ENCODE measurements around the gene CXCL6. TPM values are rescaled to one million over a fixed set of nuclear protein-coding genes. Genes with fewer than 3 reads are reported as not detected.

CXCL6 gene
- under 1 TPM in 1 of 2 donors, not detected in 1; 0.57 TPM for total RNA-seq
- not detected for polyA plus RNA-seq
- long read RNA-seq, donor 1, partial matches to known transcripts: 0 of 2 reads
- long read RNA-seq, donor 1, other reads (novel, unspliced or antisense): 0 of 2 reads
- long read RNA-seq, donor 2: 0 reads

DNA sequence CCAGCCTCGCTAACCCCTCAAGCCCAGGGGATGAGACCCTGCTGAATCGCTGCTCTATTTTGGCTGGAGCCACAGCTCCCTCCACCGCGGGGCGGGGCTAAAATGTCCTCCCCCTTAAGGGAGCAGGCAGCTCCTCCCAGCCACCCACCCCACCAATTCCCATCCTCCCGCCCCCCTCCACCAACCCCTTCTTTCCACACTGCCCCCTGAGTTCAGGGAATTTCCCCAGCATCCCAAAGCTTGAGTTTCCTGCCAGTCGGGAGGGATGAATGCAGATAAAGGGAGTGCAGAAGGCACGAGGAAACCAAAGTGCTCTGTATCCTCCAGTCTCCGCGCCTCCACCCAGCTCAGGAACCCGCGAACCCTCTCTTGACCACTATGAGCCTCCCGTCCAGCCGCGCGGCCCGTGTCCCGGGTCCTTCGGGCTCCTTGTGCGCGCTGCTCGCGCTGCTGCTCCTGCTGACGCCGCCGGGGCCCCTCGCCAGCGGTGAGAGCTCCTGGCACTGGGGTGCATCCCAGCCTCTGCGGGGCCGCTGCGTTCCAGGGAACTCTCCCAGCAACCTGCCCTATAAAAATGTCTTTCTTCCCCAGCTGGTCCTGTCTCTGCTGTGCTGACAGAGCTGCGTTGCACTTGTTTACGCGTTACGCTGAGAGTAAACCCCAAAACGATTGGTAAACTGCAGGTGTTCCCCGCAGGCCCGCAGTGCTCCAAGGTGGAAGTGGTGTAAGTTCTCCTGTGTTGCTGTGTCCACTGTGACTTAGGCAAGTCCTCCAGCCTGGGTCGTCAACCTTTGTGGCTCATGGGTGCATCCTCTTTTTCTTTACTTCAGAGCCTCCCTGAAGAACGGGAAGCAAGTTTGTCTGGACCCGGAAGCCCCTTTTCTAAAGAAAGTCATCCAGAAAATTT, at the start of gene CXCL6:
Gene CXCL6 (plus strand): TSS at position 306 of the 907 bp plus-strand sequence. CDS start 73 bp downstream, at position 379.
- no peaks in the 10 kb centered on the region for H3K9me3 ChIP-seq (ENCODE audit: control insufficient read depth, low read length)
- no peaks in the 10 kb centered on the region for H3K36me3 ChIP-seq (ENCODE audit: control insufficient read depth in 1 of 2, insufficient read depth in 2 of 2, low read length in 1 of 2)
- WGBS, 2 donors: 4 to 5% methylated on average over 41 of the region's 41 CpGs
- no peak within 1 kb of the TSS for H3K4me3 ChIP-seq (ENCODE audit: low read length in 2 of 2)
- ATAC-seq (ENCODE audit: low FRiP score): peak; percentile 46
- H3K27ac ChIP-seq (ENCODE audit: low read depth in 1 of 2, low read length in 2 of 2): no peak within 1 kb of the TSS
- intact Hi-C loops (cut with DNase I): loop anchor here in 1 of 2 donors (2.0 kb wide), 1 partner anchor 16 kb away; no protein-coding TSS in a partner anchor
- DNase-seq: peak; percentile 50 to 82
- no peaks in the 10 kb centered on the region for H3K4me1 ChIP-seq (ENCODE audit: control insufficient read depth in 1 of 2, insufficient read depth in 2 of 2, low read length in 2 of 2)
- H3K27me3 ChIP-seq (ENCODE audit: control insufficient read depth in 1 of 2, insufficient read depth in 2 of 2, low read length in 1 of 2): no peaks in the 10 kb centered on the region

DNA sequence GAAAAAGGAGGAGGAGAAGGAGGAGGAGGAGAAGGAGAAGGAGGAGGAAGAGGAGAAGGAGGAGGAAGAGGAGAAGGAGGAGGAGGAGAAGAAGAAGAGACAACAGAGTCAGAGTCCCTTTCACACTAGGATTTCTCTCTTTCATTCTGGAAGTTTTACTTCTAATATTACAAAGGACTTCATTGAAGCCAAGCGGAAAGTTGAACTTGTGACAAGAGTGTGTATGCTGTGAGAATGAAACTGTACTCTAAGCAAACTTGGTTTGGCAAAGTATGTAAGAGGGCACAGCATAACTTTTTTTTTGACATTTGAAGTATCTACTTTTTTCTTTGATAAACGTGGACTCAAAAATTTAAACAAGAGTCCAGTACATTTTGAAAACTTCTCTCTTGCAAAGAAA, 48.1 kb upstream of the CXCL6 start:
- no peak overlapping the region for H3K4me3 ChIP-seq (ENCODE audit: low read length in 2 of 2)
- no peak overlapping the region for H3K27ac ChIP-seq (ENCODE audit: low read depth in 1 of 2, low read length in 2 of 2)
- no peaks in the 10 kb centered on the region for H3K27me3 ChIP-seq (ENCODE audit: control insufficient read depth in 1 of 2, insufficient read depth in 2 of 2, low read length in 1 of 2)
- H3K36me3 ChIP-seq (ENCODE audit: control insufficient read depth in 1 of 2, insufficient read depth in 2 of 2, low read length in 1 of 2): no peaks in the 10 kb centered on the region
- DNase-seq (no peak), ATAC-seq (ENCODE audit: low FRiP score) (no peak)
- WGBS, 2 donors: 36 to 39% methylated on average over 2 of the region's 2 CpGs
- H3K4me1 ChIP-seq (ENCODE audit: control insufficient read depth in 1 of 2, insufficient read depth in 2 of 2, low read length in 2 of 2): no peaks in the 10 kb centered on the region
- intact Hi-C loops (cut with DNase I): no loop called here
- H3K9me3 ChIP-seq (ENCODE audit: control insufficient read depth, low read length): no peaks in the 10 kb centered on the region

DNA sequence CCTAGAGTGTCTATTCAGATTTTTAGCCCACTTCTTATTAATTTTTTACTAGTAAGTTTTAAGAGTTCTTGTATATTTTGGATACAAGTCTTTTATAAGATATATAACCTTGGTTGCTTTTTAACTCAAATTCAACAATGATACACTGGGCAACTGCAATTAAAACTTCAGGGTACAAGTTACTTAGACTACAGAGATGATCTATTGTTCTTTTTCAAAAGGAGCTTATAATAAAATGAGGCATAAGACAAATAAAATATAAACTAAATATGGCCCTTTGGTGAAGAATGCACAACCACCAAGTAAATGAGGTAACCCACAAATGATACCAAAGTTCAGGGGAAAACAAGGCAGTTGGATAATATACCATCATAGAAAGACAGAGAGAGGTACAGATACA, 37.6 kb upstream of the CXCL6 start:
- ATAC-seq (ENCODE audit: low FRiP score): no peak

DNA sequence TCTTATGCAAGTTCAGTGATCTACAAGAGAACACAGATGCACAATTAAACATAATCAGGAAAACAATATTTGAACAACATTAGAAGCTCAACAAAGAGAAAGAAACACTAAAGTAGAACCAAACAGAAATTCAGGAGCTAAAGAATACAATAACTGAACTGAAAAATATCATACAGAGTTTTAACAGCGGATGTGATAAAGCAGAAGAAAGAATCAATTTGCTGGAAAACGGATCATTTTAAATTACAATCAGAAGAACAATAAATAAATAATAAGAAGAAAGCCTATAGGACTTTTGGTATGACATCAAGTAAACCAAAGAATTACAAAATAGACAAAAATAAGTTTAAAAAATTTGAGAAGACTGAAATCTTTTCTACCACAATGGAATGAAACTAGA, 36.3 kb upstream of the CXCL6 start:
- intact Hi-C loops (cut with DNase I): no loop called here
- DNase-seq (no peak), ATAC-seq (ENCODE audit: low FRiP score) (no peak)
- no peaks in the 10 kb centered on the region for H3K36me3 ChIP-seq (ENCODE audit: control insufficient read depth in 1 of 2, insufficient read depth in 2 of 2, low read length in 1 of 2)
- WGBS, 2 donors: 95 to 96% methylated on average over 2 of the region's 2 CpGs
- H3K27ac ChIP-seq (ENCODE audit: low read depth in 1 of 2, low read length in 2 of 2): no peak overlapping the region
- H3K27me3 ChIP-seq (ENCODE audit: control insufficient read depth in 1 of 2, insufficient read depth in 2 of 2, low read length in 1 of 2): no peaks in the 10 kb centered on the region
- H3K9me3 ChIP-seq (ENCODE audit: control insufficient read depth, low read length): peaks cover 3% of the 10 kb centered on the region
- H3K4me1 ChIP-seq (ENCODE audit: control insufficient read depth in 1 of 2, insufficient read depth in 2 of 2, low read length in 2 of 2): no peaks in the 10 kb centered on the region
- no peak overlapping the region for H3K4me3 ChIP-seq (ENCODE audit: low read length in 2 of 2)

More for the DNA sequence above, 37.6 kb upstream of the CXCL6 start:
- DNase-seq: no peak
- no peak overlapping the region for H3K27ac ChIP-seq (ENCODE audit: low read depth in 1 of 2, low read length in 2 of 2)
- H3K4me1 ChIP-seq (ENCODE audit: control insufficient read depth in 1 of 2, insufficient read depth in 2 of 2, low read length in 2 of 2): no peaks in the 10 kb centered on the region
- no peak overlapping the region for H3K4me3 ChIP-seq (ENCODE audit: low read length in 2 of 2)
- no peaks in the 10 kb centered on the region for H3K36me3 ChIP-seq (ENCODE audit: control insufficient read depth in 1 of 2, insufficient read depth in 2 of 2, low read length in 1 of 2)
- no peaks in the 10 kb centered on the region for H3K27me3 ChIP-seq (ENCODE audit: control insufficient read depth in 1 of 2, insufficient read depth in 2 of 2, low read length in 1 of 2)
- peaks cover 3% of the 10 kb centered on the region for H3K9me3 ChIP-seq (ENCODE audit: control insufficient read depth, low read length)
- intact Hi-C loops (cut with DNase I): no loop called here

DNA sequence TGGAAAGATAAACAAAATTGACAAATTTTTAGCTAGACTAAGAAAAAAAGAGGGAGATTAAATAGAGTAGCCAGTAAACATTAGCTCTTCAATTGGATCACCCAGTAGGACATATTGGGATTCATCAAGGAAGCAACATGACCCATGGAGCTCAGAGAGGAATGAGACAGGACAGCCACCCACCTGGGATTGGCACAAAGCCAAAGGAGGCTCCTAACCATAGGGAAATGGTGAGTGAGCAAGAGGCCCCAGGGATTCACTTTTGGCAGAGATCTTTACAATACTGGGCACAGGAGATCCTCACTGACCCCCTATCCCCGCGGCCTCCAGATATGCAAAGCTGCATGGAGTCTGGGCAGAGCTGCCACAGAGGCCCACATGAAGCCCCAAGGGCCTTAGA, 34.8 kb upstream of the CXCL6 start:
- ATAC-seq (ENCODE audit: low FRiP score) (no peak), DNase-seq (no peak)
- intact Hi-C loops (cut with DNase I): no loop called here
- Histone ChIP-seq H3K27ac (ENCODE audit: low read depth in 1 of 2, low read length in 2 of 2) (no peak overlapping the region), H3K9me3 (ENCODE audit: control insufficient read depth, low read length) (peaks cover 3% of the 10 kb centered on the region), H3K36me3 (ENCODE audit: control insufficient read depth in 1 of 2, insufficient read depth in 2 of 2, low read length in 1 of 2) (no peaks in the 10 kb centered on the region), H3K4me3 (ENCODE audit: low read length in 2 of 2) (no peak overlapping the region), H3K4me1 (ENCODE audit: control insufficient read depth in 1 of 2, insufficient read depth in 2 of 2, low read length in 2 of 2) (no peaks in the 10 kb centered on the region), H3K27me3 (ENCODE audit: control insufficient read depth in 1 of 2, insufficient read depth in 2 of 2, low read length in 1 of 2) (no peaks in the 10 kb centered on the region)
- 62 to 93% methylated on average over 2 of the region's 2 CpGs for WGBS, 2 donors

DNA sequence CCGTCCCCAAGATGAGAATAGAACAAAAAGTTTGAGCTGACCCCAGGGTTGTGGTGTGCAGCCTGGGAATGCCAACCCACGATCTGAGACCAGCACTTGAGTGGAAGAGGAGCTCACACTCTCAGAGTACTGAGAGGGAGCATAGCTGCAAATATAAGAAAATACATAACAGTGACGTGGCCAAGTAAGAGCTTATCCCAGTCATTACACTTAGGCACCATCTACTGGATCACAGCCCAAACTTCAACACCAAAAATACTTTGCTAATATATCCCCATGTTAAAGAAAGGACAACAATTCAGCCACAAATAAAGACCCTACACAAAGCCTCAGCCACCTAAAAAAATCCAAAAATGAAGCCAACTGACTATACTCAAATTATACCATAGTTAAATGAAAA, 33.3 kb upstream of the CXCL6 start:
- no peak overlapping the region for H3K27ac ChIP-seq (ENCODE audit: low read depth in 1 of 2, low read length in 2 of 2)
- ATAC-seq (ENCODE audit: low FRiP score): no peak
- no peaks in the 10 kb centered on the region for H3K36me3 ChIP-seq (ENCODE audit: control insufficient read depth in 1 of 2, insufficient read depth in 2 of 2, low read length in 1 of 2)
- DNase-seq: no peak
- peaks cover 3% of the 10 kb centered on the region for H3K9me3 ChIP-seq (ENCODE audit: control insufficient read depth, low read length)
- H3K4me1 ChIP-seq (ENCODE audit: control insufficient read depth in 1 of 2, insufficient read depth in 2 of 2, low read length in 2 of 2): no peaks in the 10 kb centered on the region
- 30 to 37% methylated on average over 3 of the region's 3 CpGs for WGBS, 2 donors
- no peak overlapping the region for H3K4me3 ChIP-seq (ENCODE audit: low read length in 2 of 2)
- no peaks in the 10 kb centered on the region for H3K27me3 ChIP-seq (ENCODE audit: control insufficient read depth in 1 of 2, insufficient read depth in 2 of 2, low read length in 1 of 2)
- intact Hi-C loops (cut with DNase I): no loop called here

DNA sequence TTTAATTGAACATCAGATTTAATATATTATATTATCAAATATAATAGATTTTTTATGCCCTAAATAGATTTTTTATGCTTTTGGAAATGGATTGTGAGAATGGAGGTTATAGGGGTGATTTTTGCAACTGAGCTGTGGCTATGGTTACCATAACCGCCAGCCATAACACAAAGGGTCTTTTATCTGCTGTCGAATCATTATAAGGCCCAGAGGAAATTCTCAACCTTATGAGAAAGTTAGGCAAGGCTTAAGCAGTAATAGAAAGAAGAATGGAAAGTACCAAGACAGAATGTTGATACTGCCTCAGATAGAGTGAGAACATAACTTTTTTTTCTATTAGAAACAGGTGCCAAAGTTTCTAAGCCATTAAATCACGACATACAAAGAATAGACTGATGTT, 26.3 kb upstream of the CXCL6 start:
- Histone ChIP-seq H3K4me1 (ENCODE audit: control insufficient read depth in 1 of 2, insufficient read depth in 2 of 2, low read length in 2 of 2) (peaks cover 0 to 2% of the 10 kb centered on the region in 2 donors), H3K36me3 (ENCODE audit: control insufficient read depth in 1 of 2, insufficient read depth in 2 of 2, low read length in 1 of 2) (no peaks in the 10 kb centered on the region), H3K4me3 (ENCODE audit: low read length in 2 of 2) (no peak overlapping the region), H3K27me3 (ENCODE audit: control insufficient read depth in 1 of 2, insufficient read depth in 2 of 2, low read length in 1 of 2) (no peaks in the 10 kb centered on the region), H3K27ac (ENCODE audit: low read depth in 1 of 2, low read length in 2 of 2) (no peak overlapping the region), H3K9me3 (ENCODE audit: control insufficient read depth, low read length) (no peaks in the 10 kb centered on the region)
- DNase-seq (no peak), ATAC-seq (ENCODE audit: low FRiP score) (no peak)
- WGBS, 2 donors: 69 to 80% methylated on average over 3 of the region's 3 CpGs
- intact Hi-C loops (cut with DNase I): no loop called here

DNA sequence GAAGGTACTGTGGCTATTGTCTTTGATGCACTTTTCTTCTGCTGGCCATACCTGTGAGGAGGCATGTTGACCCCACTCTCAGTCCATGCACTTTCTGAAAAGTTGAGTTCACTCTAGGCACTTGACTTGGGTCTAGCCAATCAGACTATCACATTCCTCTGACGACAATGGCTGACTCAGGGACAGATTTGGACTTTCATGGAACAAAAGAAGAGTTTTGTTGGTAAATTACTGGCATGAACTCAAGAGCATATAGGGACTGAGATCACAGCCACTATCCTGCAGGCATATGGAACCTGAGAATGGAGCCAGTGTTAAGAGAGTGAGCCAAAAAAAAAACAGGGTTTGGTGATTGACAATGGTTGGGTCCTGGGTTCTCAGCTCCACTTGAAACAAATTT, 24.6 kb upstream of the CXCL6 start:
- intact Hi-C loops (cut with DNase I): no loop called here
- WGBS, 2 donors: 64 to 70% methylated on average over 1 of the region's 1 CpG
- H3K27me3 ChIP-seq (ENCODE audit: control insufficient read depth in 1 of 2, insufficient read depth in 2 of 2, low read length in 1 of 2): no peaks in the 10 kb centered on the region
- no peak for ATAC-seq (ENCODE audit: low FRiP score)
- H3K27ac ChIP-seq (ENCODE audit: low read depth in 1 of 2, low read length in 2 of 2): no peak overlapping the region
- no peak for DNase-seq
- no peak overlapping the region for H3K4me3 ChIP-seq (ENCODE audit: low read length in 2 of 2)
- H3K9me3 ChIP-seq (ENCODE audit: control insufficient read depth, low read length): peaks cover 2% of the 10 kb centered on the region
- H3K4me1 ChIP-seq (ENCODE audit: control insufficient read depth in 1 of 2, insufficient read depth in 2 of 2, low read length in 2 of 2): peaks cover 0 to 2% of the 10 kb centered on the region in 2 donors
- H3K36me3 ChIP-seq (ENCODE audit: control insufficient read depth in 1 of 2, insufficient read depth in 2 of 2, low read length in 1 of 2): no peaks in the 10 kb centered on the region

DNA sequence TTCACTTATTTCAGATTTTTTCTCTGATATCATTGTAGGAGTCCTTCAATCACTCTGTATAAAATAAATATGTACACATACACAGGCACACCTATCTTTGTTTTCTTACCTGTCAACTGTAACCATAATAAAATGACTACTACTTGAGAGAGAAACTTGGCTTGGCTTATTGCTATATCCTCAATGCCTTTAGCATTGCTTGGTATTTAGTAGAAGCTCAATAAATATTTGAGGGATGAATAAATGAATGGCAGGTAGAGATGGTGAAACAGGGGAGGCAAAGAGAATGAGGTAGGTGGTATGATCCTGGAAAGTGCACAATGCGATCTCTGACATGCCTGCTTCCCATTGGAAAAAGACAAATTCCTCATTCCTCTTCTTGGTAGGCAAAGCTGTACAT, 21.8 kb upstream of the CXCL6 start:
- Histone ChIP-seq H3K9me3 (ENCODE audit: control insufficient read depth, low read length) (peaks cover 2% of the 10 kb centered on the region), H3K4me3 (ENCODE audit: low read length in 2 of 2) (no peak overlapping the region), H3K27ac (ENCODE audit: low read depth in 1 of 2, low read length in 2 of 2) (no peak overlapping the region), H3K4me1 (ENCODE audit: control insufficient read depth in 1 of 2, insufficient read depth in 2 of 2, low read length in 2 of 2) (peaks cover 0 to 2% of the 10 kb centered on the region in 2 donors), H3K27me3 (ENCODE audit: control insufficient read depth in 1 of 2, insufficient read depth in 2 of 2, low read length in 1 of 2) (no peaks in the 10 kb centered on the region), H3K36me3 (ENCODE audit: control insufficient read depth in 1 of 2, insufficient read depth in 2 of 2, low read length in 1 of 2) (no peaks in the 10 kb centered on the region)
- WGBS, 2 donors: 88 to 89% methylated on average over 1 of the region's 1 CpG
- ATAC-seq (ENCODE audit: low FRiP score) (no peak), DNase-seq (no peak)
- intact Hi-C loops (cut with DNase I): no loop called here

All from aorta (tissue), 5 donors.